Measurements from ENCODE around the gene SIGLEC15.

SIGLEC15 gene

DNA sequence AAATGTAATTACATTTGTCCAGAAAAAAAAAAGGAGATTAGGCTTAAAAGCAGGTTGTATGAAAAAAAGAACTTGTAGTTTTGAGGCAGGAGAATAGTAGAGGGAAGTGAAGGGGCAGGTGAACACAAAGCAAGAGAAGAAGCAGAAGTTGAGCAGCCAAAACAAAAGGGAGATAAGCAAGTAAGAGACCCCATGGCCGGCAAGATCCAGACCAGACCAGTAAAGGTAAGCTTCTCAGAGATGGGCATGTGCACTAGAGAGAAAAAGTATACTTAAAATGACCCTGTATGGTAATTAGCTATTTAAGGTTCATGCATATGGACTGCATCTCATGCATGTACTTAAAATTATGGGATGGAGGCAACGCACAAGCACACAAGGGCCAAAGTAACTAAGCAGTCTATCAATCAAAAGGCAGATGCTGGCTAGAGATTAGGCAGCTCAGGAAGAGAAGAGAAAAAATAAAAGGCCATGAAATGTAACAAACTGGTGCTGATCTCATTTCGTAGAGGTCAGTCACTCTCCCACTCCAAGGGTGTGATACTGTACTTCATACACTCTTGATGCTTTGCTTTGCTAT lies 9.7 kb downstream of the SIGLEC15 start:
- Histone ChIP-seq H3K36me3 (ENCODE audit: control insufficient read depth, insufficient read depth, low read length) (no peaks in the 10 kb centered on the region), H3K4me1 (ENCODE audit: control insufficient read depth, insufficient read depth, low read length, poor library complexity, severe bottlenecking) (peaks cover 3% of the 10 kb centered on the region), H3K4me3 (ENCODE audit: extremely low read depth, insufficient read depth, low read length, poor library complexity, severe bottlenecking) (no peak overlapping the region), H3K9me3 (ENCODE audit: control insufficient read depth, low read length) (no peaks in the 10 kb centered on the region), H3K27ac (ENCODE audit: low read depth, low read length, severe bottlenecking) (no peak overlapping the region)
- WGBS, 2 experiments (ENCODE audit: insufficient coverage in 2 of 2) = 84 to 88% methylated on average over 3 of the region's 3 CpGs

- H3K4me1 ChIP-seq (ENCODE audit: control insufficient read depth, insufficient read depth, low read length, poor library complexity, severe bottlenecking) = peaks cover 3% of the 10 kb centered on the region
- H3K9me3 ChIP-seq (ENCODE audit: control insufficient read depth, low read length) = no peaks in the 10 kb centered on the region
- 58 to 64% methylated on average over 9 to 12 of the region's 14 CpGs for WGBS, 2 experiments (ENCODE audit: insufficient coverage in 2 of 2)
- H3K36me3 ChIP-seq (ENCODE audit: control insufficient read depth, insufficient read depth, low read length) = no peaks in the 10 kb centered on the region
- H3K27ac ChIP-seq (ENCODE audit: low read depth, low read length, severe bottlenecking) = no peak overlapping the region
- H3K4me3 ChIP-seq (ENCODE audit: extremely low read depth, insufficient read depth, low read length, poor library complexity, severe bottlenecking) = no peak overlapping the region
Measured at GRCh38 chr18:45836242-45837205, 11.0 kb downstream of the SIGLEC15 start.

GRCh38 chr18:45837283-45838070 lies 12.0 kb downstream of the SIGLEC15 start:
- 7 to 11% methylated on average over 56 to 84 of the region's 84 CpGs for WGBS, 2 experiments (ENCODE audit: insufficient coverage in 2 of 2)
- peak overlapping the region; percentile 18 for H3K4me3 ChIP-seq (ENCODE audit: extremely low read depth, insufficient read depth, low read length, poor library complexity, severe bottlenecking)
- H3K4me1 ChIP-seq (ENCODE audit: control insufficient read depth, insufficient read depth, low read length, poor library complexity, severe bottlenecking) = peaks cover 3% of the 10 kb centered on the region
- H3K9me3 ChIP-seq (ENCODE audit: control insufficient read depth, low read length) = no peaks in the 10 kb centered on the region
- no peak overlapping the region for H3K27ac ChIP-seq (ENCODE audit: low read depth, low read length, severe bottlenecking)
- no peaks in the 10 kb centered on the region for H3K36me3 ChIP-seq (ENCODE audit: control insufficient read depth, insufficient read depth, low read length)

DNA sequence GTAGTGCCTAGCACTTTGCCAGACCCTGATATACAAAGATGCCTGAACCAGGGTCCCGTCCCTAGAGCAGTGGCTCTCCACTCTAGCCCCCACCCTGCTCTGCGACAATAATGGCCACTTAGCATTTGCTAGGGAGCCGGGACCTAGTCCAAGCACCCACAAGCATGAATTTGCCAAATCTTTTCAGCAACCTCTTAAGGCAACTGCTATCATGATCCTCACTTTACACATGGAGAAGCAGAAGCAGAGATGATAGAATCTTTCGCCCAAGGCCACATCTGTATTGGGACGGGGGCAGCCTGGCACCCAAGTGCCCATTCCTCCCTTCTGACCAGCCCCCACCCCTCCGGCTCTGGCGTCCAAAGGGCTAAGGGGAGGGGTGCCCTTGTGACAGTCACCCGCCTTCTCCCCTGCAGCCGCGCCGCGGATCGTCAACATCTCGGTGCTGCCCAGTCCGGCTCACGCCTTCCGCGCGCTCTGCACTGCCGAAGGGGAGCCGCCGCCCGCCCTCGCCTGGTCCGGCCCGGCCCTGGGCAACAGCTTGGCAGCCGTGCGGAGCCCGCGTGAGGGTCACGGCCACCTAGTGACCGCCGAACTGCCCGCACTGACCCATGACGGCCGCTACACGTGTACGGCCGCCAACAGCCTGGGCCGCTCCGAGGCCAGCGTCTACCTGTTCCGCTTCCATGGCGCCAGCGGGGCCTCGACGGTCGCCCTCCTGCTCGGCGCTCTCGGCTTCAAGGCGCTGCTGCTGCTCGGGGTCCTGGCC lies 13.0 kb downstream of the SIGLEC15 start:
- no peak overlapping the region for H3K4me3 ChIP-seq (ENCODE audit: extremely low read depth, insufficient read depth, low read length, poor library complexity, severe bottlenecking)
- no peaks in the 10 kb centered on the region for H3K9me3 ChIP-seq (ENCODE audit: control insufficient read depth, low read length)
- H3K27ac ChIP-seq (ENCODE audit: low read depth, low read length, severe bottlenecking) = no peak overlapping the region
- H3K4me1 ChIP-seq (ENCODE audit: control insufficient read depth, insufficient read depth, low read length, poor library complexity, severe bottlenecking) = peaks cover 3% of the 10 kb centered on the region
- 61 to 78% methylated on average over 51 to 52 of the region's 53 CpGs for WGBS, 2 experiments (ENCODE audit: insufficient coverage in 2 of 2)
- H3K36me3 ChIP-seq (ENCODE audit: control insufficient read depth, insufficient read depth, low read length) = no peaks in the 10 kb centered on the region

GRCh38 chr18:45839414-45840395 lies 14.2 kb downstream of the SIGLEC15 start:
- Histone ChIP-seq H3K4me1 (ENCODE audit: control insufficient read depth, insufficient read depth, low read length, poor library complexity, severe bottlenecking) (peaks cover 3% of the 10 kb centered on the region), H3K4me3 (ENCODE audit: extremely low read depth, insufficient read depth, low read length, poor library complexity, severe bottlenecking) (no peak overlapping the region), H3K36me3 (ENCODE audit: control insufficient read depth, insufficient read depth, low read length) (no peaks in the 10 kb centered on the region), H3K27ac (ENCODE audit: low read depth, low read length, severe bottlenecking) (no peak overlapping the region), H3K9me3 (ENCODE audit: control insufficient read depth, low read length) (no peaks in the 10 kb centered on the region)
- 75 to 83% methylated on average over 6 to 7 of the region's 13 CpGs for WGBS, 2 experiments (ENCODE audit: insufficient coverage in 2 of 2)

DNA sequence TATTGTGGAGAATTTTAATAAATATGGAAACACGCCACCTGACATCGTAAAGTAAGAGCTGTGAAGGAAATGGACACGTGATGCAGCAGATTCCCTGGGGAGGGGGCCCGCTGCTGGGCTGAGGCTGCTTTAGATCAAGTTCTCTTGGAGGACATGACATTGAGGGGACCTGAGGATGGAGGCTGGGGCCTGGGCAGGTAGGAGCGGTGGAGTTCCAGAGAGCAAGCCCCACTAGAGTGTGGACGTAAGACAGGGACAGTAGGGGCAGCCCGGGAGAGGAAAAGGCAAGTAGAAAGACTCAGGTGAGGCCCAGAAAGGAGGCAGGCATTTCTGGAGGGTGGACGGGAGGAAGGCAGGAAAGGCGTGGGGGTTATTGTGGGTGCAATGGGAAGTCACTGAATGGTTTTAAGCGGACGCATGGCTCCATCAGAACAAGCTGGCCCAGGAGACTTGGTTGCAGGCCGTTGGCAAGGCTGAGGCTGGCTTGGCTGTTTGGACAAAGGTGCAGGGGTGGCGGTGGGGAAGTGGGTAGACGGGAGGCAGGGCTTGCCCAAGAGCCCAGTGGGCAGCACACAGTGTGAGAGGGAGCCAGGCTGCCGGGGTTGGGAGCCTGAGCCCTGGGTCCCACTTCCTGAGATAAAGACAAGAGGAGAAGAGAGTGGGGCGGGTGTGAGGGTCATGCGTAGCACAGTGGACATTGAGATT lies 15.7 kb downstream of the SIGLEC15 start:
- no peaks in the 10 kb centered on the region for H3K9me3 ChIP-seq (ENCODE audit: control insufficient read depth, low read length)
- no peaks in the 10 kb centered on the region for H3K36me3 ChIP-seq (ENCODE audit: control insufficient read depth, insufficient read depth, low read length)
- peaks cover 10% of the 10 kb centered on the region for H3K4me1 ChIP-seq (ENCODE audit: control insufficient read depth, insufficient read depth, low read length, poor library complexity, severe bottlenecking)
- WGBS, 2 experiments (ENCODE audit: insufficient coverage in 2 of 2) = 91 to 94% methylated on average over 12 to 17 of the region's 17 CpGs
- H3K4me3 ChIP-seq (ENCODE audit: extremely low read depth, insufficient read depth, low read length, poor library complexity, severe bottlenecking) = no peak overlapping the region
- no peak overlapping the region for H3K27ac ChIP-seq (ENCODE audit: low read depth, low read length, severe bottlenecking)

- no peaks in the 10 kb centered on the region for H3K9me3 ChIP-seq (ENCODE audit: control insufficient read depth, low read length)
- H3K4me1 ChIP-seq (ENCODE audit: control insufficient read depth, insufficient read depth, low read length, poor library complexity, severe bottlenecking) = peaks cover 10% of the 10 kb centered on the region
- no peaks in the 10 kb centered on the region for H3K36me3 ChIP-seq (ENCODE audit: control insufficient read depth, insufficient read depth, low read length)
- WGBS, 2 experiments (ENCODE audit: insufficient coverage in 2 of 2) = 90 to 93% methylated on average over 9 to 10 of the region's 12 CpGs
- H3K4me3 ChIP-seq (ENCODE audit: extremely low read depth, insufficient read depth, low read length, poor library complexity, severe bottlenecking) = no peak overlapping the region
- no peak overlapping the region for H3K27ac ChIP-seq (ENCODE audit: low read depth, low read length, severe bottlenecking)
Measured at GRCh38 chr18:45841765-45842442, 16.4 kb downstream of the SIGLEC15 start.

DNA sequence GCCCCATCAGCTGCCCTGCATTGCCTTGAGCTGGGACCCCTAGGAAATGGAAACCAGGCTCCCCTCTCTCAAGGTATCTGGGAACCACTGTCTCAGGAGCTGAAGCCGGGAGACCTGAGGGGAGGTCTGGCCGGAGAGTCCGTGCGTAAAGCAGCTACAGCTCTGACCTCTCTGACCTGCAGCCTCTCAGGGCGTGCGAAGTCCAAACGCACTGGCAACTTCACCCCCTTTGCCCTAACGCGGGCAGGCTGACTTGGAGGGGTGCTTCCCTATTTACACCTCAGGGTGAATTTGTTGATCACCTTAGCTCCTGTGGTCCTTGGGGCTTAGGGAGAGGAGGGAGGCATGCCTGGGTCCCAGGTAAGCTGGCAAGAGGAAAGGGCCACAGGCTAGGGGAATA lies 17.5 kb downstream of the SIGLEC15 start:
- Histone ChIP-seq H3K9me3 (ENCODE audit: control insufficient read depth, low read length) (no peaks in the 10 kb centered on the region), H3K4me1 (ENCODE audit: control insufficient read depth, insufficient read depth, low read length, poor library complexity, severe bottlenecking) (peaks cover 10% of the 10 kb centered on the region), H3K27ac (ENCODE audit: low read depth, low read length, severe bottlenecking) (no peak overlapping the region), H3K36me3 (ENCODE audit: control insufficient read depth, insufficient read depth, low read length) (no peaks in the 10 kb centered on the region), H3K4me3 (ENCODE audit: extremely low read depth, insufficient read depth, low read length, poor library complexity, severe bottlenecking) (no peak overlapping the region)
- 70 to 86% methylated on average over 2 to 5 of the region's 9 CpGs for WGBS, 2 experiments (ENCODE audit: insufficient coverage in 2 of 2)

DNA sequence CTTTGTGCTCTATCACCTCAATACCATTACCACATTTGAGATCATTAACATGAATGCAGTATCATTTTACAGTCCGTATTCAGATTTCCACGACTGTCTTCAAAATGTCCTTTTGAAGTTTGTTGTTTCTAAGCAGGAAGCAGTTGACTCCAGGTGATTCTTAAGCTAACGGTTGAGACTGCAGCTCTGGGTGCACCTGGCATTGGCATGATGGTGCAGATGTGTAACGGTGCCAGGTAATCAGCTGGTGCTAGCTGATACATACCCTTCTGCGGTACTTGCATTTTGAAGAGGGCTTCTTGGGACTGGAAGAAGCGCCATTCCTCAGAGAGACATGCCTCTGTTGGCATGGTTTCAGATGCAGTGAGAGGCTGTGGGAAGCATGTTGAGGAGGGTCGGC lies 19.5 kb downstream of the SIGLEC15 start:
- H3K9me3 ChIP-seq (ENCODE audit: control insufficient read depth, low read length) = no peaks in the 10 kb centered on the region
- H3K4me3 ChIP-seq (ENCODE audit: extremely low read depth, insufficient read depth, low read length, poor library complexity, severe bottlenecking) = no peak overlapping the region
- H3K27ac ChIP-seq (ENCODE audit: low read depth, low read length, severe bottlenecking) = peak overlapping the region; percentile 74
- peaks cover 10% of the 10 kb centered on the region for H3K4me1 ChIP-seq (ENCODE audit: control insufficient read depth, insufficient read depth, low read length, poor library complexity, severe bottlenecking)
- H3K36me3 ChIP-seq (ENCODE audit: control insufficient read depth, insufficient read depth, low read length) = peaks cover 10% of the 10 kb centered on the region
- WGBS, 2 experiments (ENCODE audit: insufficient coverage in 2 of 2) = 96 to 97% methylated on average over 7 of the region's 7 CpGs

Data from mesodermal cell (in vitro differentiated cells).